KBM-7 (cell line): ENCODE measurements around the gene PLA2G3.
"Not testable (repeated sequence)": the region's sequence is repeated elsewhere in the genome, so short reads cannot be mapped to it uniquely, and the experiment has no call there.

Source experiments
- DNase-seq: peaks from one replicate; pipeline ENCODE4 v3.0.0-alpha.2; 2015
- in situ Hi-C: fragments of 300-500 bp; cut with MboI; formaldehyde crosslinking; loops from 2 replicates; pipeline ENCODE4 v1.14.3; 2020; ENCODE audit warnings: low sequenced_read_pairs, low pct_unique_long_range_greater_than_20kb, mixed read lengths

PLA2G3 gene

DNA sequence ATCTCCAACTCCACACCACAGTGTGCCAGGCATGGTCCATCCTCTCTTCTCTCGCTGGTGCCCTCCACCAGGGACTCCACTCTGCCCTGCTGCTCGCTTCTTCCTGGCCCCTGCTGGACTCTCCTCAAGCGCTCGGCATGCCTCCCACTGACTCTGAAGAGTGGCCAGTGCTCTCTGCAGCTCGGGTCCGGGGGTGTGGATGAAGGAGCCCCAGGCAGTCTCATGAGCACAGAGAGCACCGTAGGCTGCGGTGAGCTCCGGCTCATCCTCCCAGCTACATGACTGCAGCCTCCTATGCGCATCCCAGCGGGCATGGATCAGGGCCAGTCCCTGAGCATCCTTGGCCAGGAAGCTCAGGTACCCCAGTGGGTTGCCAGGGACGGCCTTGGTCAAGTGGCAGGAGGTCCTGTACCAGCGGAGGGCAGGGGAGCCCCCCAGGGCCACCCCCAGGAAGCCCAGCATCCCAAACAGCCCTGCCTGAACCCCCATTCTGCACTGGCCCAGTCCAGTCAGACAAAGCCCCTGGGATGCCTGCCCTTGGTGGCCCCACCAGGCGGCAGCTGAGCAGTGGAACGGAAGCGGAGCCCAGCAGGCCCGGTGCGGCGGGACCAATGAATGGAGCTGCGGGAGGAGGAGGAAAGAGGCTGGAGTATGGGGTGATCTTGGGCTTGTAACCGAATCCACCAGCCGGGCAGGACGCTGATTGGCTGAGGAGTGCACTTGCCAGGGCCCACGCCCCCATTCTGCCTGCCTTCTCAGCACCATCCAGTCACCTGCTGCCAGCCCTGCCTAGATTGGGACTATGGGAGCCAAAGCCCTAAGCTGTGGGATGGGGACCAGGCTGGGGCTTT lies at the start of gene PLA2G3:
Gene PLA2G3, minus strand, starts transcription at position 643 of the 851 bp plus-strand sequence. Its CDS starts 154 bp downstream, at position 489.
- in situ Hi-C loops: no loop called here
- DNase-seq: no peak

DNA sequence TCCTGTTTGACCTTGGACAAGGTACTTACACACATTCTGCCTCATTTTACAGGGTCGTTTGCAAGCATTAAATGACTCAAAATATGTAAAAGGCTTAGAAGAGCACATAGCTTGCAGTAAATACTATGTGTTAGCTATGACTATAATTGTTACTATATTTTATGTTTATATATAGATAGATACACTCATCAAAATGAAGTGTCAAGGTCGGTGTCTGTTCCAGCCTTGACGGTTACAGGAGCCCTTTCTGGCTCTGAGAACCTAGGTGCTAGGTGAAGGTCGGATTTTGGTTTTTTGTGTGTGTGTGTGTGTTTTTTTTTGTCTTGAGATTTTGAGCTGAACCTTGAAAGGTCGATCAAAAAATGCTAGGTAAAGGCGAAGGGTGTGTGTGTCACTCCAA lies 47.3 kb upstream of the PLA2G3 start:
- DNase-seq: no peak
- in situ Hi-C loops: no loop called here

GRCh38 chr22:31185056-31185455 lies 44.7 kb upstream of the PLA2G3 start:
- in situ Hi-C loops: no loop called here
- DNase-seq: no peak

GRCh38 chr22:31184015-31184414 lies 43.7 kb upstream of the PLA2G3 start:
- in situ Hi-C loops: no loop called here
- DNase-seq: no peak

- in situ Hi-C loops: no loop called here
- DNase-seq: no peak
Observed at GRCh38 chr22:31179345-31179744, 39.0 kb upstream of the PLA2G3 start.

GRCh38 chr22:31178859-31179258 lies 38.6 kb upstream of the PLA2G3 start:
- in situ Hi-C loops: no loop called here
- DNase-seq: no peak

GRCh38 chr22:31177420-31178162 lies 37.3 kb upstream of the PLA2G3 start:
- DNase-seq: no peak
- in situ Hi-C loops: no loop called here

GRCh38 chr22:31176923-31177322 lies 36.6 kb upstream of the PLA2G3 start:
- in situ Hi-C loops: no loop called here
- DNase-seq: no peak

- in situ Hi-C loops: no loop called here
- DNase-seq: no peak
Observed at GRCh38 chr22:31173386-31174145, 33.3 kb upstream of the PLA2G3 start.

- in situ Hi-C loops, DNase-seq: not testable (repeated sequence)
Observed at GRCh38 chr22:31171734-31172133, 31.4 kb upstream of the PLA2G3 start.

DNA sequence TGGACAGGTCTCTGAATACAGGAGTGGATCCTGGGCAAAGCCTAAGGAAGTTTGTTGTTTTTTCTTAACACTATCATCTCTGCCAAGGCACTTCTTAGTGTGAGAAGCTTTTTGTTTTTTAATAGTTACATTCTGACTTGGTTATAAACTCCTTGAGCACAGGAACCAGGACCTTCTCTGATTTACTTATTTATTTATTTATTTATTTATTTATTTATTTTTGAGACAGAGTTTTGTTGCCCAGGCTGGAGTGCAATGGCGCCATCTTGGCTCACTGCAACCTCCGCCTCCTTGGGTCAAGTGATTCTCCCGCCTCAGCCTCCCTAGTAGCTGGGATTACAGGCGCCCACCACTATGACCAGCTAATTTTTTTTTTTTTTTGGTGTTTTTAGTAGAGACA lies 30.7 kb upstream of the PLA2G3 start:
- in situ Hi-C loops: no loop called here
- no peak for DNase-seq

DNA sequence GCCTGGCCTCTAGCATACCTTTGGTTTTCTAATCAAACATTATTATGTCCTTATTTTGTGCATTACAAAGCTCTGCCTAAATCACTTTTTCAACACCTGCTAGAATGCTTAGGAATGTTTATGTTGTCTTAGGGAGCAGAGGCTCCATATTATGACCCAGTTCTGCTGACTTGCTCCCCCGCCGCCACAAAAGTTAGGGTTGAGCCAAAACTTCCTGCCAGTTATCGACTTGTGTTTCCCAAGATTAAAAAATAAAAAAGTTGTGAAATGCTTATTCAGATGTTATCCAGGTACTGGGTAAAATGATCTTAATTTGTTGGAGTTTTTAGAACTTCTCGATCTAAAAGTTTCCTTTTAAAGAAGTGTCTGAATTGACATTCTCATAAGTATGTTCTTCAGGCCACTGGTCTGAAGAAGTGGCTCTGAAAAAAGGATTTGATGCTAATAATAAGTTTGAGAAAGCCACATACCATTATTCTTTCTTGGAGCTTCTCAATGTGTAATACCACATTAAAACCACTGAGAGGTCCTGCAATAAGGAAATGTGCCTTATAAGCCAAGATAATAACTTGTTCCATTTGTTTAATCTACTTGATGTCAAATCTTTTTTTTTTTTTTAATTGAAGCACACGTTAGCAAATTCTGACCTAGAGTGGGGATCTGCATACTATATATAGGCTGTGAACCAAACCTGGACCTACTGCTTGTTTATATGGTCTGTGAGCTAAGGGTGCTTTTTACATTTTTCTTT lies 21.9 kb upstream of the PLA2G3 start:
- in situ Hi-C loops: no loop called here
- DNase-seq: no peak

GRCh38 chr22:31161386-31161785 lies 21.1 kb upstream of the PLA2G3 start:
- in situ Hi-C loops: no loop called here
- DNase-seq: no peak

GRCh38 chr22:31160328-31160978 lies 20.1 kb upstream of the PLA2G3 start:
- in situ Hi-C loops: no loop called here
- DNase-seq: peak; percentile 38

GRCh38 chr22:31155422-31155821 lies 15.1 kb upstream of the PLA2G3 start:
- no peak for DNase-seq
- in situ Hi-C loops: no loop called here

GRCh38 chr22:31154975-31155374 lies 14.7 kb upstream of the PLA2G3 start:
- in situ Hi-C loops: no loop called here
- no peak for DNase-seq

- in situ Hi-C loops: no loop called here
- no peak for DNase-seq
Observed at GRCh38 chr22:31153357-31153756, 13.0 kb upstream of the PLA2G3 start.

GRCh38 chr22:31151872-31152271 lies 11.6 kb upstream of the PLA2G3 start:
- no peak for DNase-seq
- in situ Hi-C loops: no loop called here

DNA sequence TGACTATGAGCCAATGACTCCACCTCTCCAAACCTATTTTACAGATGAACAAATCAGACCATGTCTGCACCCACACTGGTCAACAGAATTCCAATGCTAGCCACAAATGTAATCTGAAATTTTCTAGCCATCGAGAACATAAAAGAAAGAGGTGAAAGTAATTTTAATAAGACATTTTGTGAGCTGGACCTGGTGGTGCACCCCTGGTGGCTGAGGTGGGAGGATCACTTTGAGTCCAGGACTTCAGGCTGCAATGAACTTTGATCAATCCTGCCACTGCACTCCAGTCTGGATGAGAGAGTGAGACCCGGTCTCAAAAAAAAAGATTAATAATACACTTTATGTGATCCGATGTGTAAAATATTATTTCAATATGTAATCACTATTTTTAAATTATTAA lies 10.3 kb upstream of the PLA2G3 start:
- no peak for DNase-seq
- in situ Hi-C loops: no loop called here
